Uterus (tissue), 4 donors: ENCODE results near the gene TAGLN2. TPM values are rescaled to one million over a fixed set of nuclear protein-coding genes. Genes with fewer than 3 reads are reported as not detected.
A peak's percentile ranks its signal among the peaks of the same experiment; 100 is the strongest.
"Not testable (repeated sequence)": the region's sequence is repeated elsewhere in the genome, so short reads cannot be mapped to it uniquely, and the experiment has no call there.

ENCODE experiments used
- DNase-seq, 2 donors: peaks; one replicate each; pipeline ENCODE4 v3.0.0-alpha.2; 2019 to 2020
- H3K27ac ChIP-seq, 2 donors: fragments of 200-600 bp; sonication (generic); 1 replicate in 1 of 2; 2 replicates in 1 of 2; pipeline ENCODE4 v1.5.1; 2016 to 2018
- H3K27me3 ChIP-seq, 2 donors: fragments of 200-600 bp; sonication (generic); one replicate each; pipeline ENCODE4 v1.5.1; 2018 to 2019; ENCODE audit warnings: control low read depth in 1 of 2
- H3K36me3 ChIP-seq, 2 donors: fragments of 200-600 bp; sonication (generic); one replicate each; pipeline ENCODE4 v1.5.1; 2019; ENCODE audit warnings: control low read depth in 1 of 2
- H3K4me1 ChIP-seq, 2 donors: fragments of 200-600 bp; sonication (generic); one replicate each; pipeline ENCODE4 v1.5.1; 2018 to 2019; ENCODE audit warnings: control low read depth in 1 of 2
- H3K4me3 ChIP-seq, 2 donors: fragments of 200-600 bp; sonication (generic); 1 replicate in 1 of 2; 2 replicates in 1 of 2; pipeline ENCODE4 v1.5.1; 2018 to 2019; ENCODE audit warnings: mild to moderate bottlenecking in 1 of 2
- H3K9me3 ChIP-seq, 2 donors: fragments of 200-600 bp; sonication (generic); one replicate each; pipeline ENCODE4 v1.5.1; 2019; ENCODE audit warnings: control low read depth in 1 of 2
- CTCF ChIP-seq, 4 experiments: fragments of 200-600 bp in 2 of 4; fragments of 450-650 bp in 2 of 4; sonication (generic) in 2 of 4; IDR thresholded peaks; one replicate each; pipeline ENCODE4 v1.5.1; 2016 to 2019; ENCODE audit warnings: antibody characterized with exemption in 4 of 4, mild to moderate bottlenecking in 2 of 4, moderate library complexity in 1 of 4
- POLR2A ChIP-seq, 2 donors: fragments of 450-650 bp; IDR thresholded peaks; one replicate each; pipeline ENCODE4 v1.6.1; 2016; ENCODE audit warnings: antibody characterized with exemption in 2 of 2, mild to moderate bottlenecking in 1 of 2, moderate library complexity in 1 of 2
- intact Hi-C: fragments of 100-400 bp; cut with DNase I; formaldehyde crosslinking; loops from one replicate; pipeline ENCODE4 v1.15.1; 2023; ENCODE audit warnings: low total_unique reads
- total RNA-seq, 4 donors: library from RNA; depleted of rRNA in 3 of 4; stranded (reverse); fragments of >200 nt in 3 of 4; gene quantifications; one replicate each; pipeline versions ENCODE4 v1.1.0 to v1.2.4, GENCODE V29; 2014 to 2023
- donor health status: DM: yes; HTN: yes; CAD: no.

TAGLN2 gene
- total RNA-seq, 4 donors from 2014 or later: 113 to 246 (median 197) TPM

GRCh38 chr1:159913451-159914192, 11.7 kb downstream of the TAGLN2 start:
- Histone ChIP-seq H3K4me3 (no peak overlapping the region), H3K36me3 (no peaks in the 10 kb centered on the region), H3K4me1 (no peaks in the 10 kb centered on the region), H3K9me3 (no peaks in the 10 kb centered on the region), H3K27me3 (no peaks in the 10 kb centered on the region), H3K27ac (no peak overlapping the region)
- intact Hi-C loops: no loop called here
- TF ChIP-seq POLR2A (IDR thresholded peaks at IDR 0.05) (no peak), CTCF (IDR thresholded peaks at IDR 0.05) (no peak)
- no peak for DNase-seq

- Histone ChIP-seq H3K4me3 (no peak overlapping the region), H3K27ac (peak overlapping the region in 1 of 2 donors; percentile 41), H3K27me3 (no peaks in the 10 kb centered on the region), H3K4me1 (no peaks in the 10 kb centered on the region), H3K9me3 (no peaks in the 10 kb centered on the region), H3K36me3 (no peaks in the 10 kb centered on the region)
- TF ChIP-seq POLR2A (IDR thresholded peaks at IDR 0.05): no peak
- no peak for TF ChIP-seq CTCF (IDR thresholded peaks at IDR 0.05)
- no peak for DNase-seq
- intact Hi-C loops: no loop called here
These were observed 13.8 kb downstream of the TAGLN2 start for GRCh38 chr1:159911326-159912070.

GRCh38 chr1:159908031-159908940, 17.0 kb downstream of the TAGLN2 start:
- TF ChIP-seq POLR2A (IDR thresholded peaks at IDR 0.05) (no peak), CTCF (IDR thresholded peaks at IDR 0.05) (no peak)
- Histone ChIP-seq H3K4me1 (no peaks in the 10 kb centered on the region), H3K36me3 (no peaks in the 10 kb centered on the region), H3K27me3 (no peaks in the 10 kb centered on the region), H3K9me3 (no peaks in the 10 kb centered on the region), H3K4me3 (no peak overlapping the region), H3K27ac (no peak overlapping the region)
- intact Hi-C loops: no loop called here
- no peak for DNase-seq

DNA sequence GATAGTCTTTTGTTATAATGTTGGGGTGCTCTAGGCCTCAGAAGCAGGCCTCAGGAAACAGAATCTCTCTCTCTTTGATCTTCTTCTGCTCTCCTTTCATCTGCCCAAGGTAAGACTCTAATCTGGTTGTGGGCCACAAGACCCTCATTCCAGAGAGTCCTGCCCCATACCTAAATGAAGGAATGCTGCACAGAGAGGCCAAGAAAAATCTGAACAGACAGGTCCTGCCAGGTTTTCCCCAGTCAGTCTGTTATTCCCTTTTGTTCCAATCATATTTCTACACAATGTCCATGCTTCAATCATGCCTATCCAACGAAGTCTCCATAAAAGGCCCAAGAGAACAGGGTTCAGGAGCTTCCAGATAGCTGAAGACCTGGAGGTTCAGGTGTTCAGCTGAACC, 18.3 kb downstream of the TAGLN2 start:
- TF ChIP-seq CTCF (IDR thresholded peaks at IDR 0.05) (no peak), POLR2A (IDR thresholded peaks at IDR 0.05) (no peak)
- no peaks in the 10 kb centered on the region for H3K9me3 ChIP-seq
- intact Hi-C loops: no loop called here
- no peaks in the 10 kb centered on the region for H3K36me3 ChIP-seq
- no peak overlapping the region for H3K4me3 ChIP-seq
- no peak overlapping the region for H3K27ac ChIP-seq
- no peak for DNase-seq
- no peaks in the 10 kb centered on the region for H3K4me1 ChIP-seq
- H3K27me3 ChIP-seq: no peaks in the 10 kb centered on the region

- H3K27ac ChIP-seq, H3K36me3 ChIP-seq, intact Hi-C loops, H3K27me3 ChIP-seq, H3K4me3 ChIP-seq, H3K4me1 ChIP-seq, H3K9me3 ChIP-seq, DNase-seq: not testable (repeated sequence)
These were observed 21.3 kb downstream of the TAGLN2 start for GRCh38 chr1:159904036-159904435.
